ENCODE data around the gene FCHSD2.
"Not testable (repeated sequence)": the region's sequence is repeated elsewhere in the genome, so short reads cannot be mapped to it uniquely, and the experiment has no call there.

FCHSD2 gene

GRCh38 chr11:72872012-72872411, 270.1 kb downstream of the FCHSD2 start:
- no peak for DNase-seq (ENCODE audit: low read depth in 2 of 2)

GRCh38 chr11:72871119-72871518, 271.0 kb downstream of the FCHSD2 start:
- DNase-seq (ENCODE audit: low read depth in 2 of 2), result no peak

DNA sequence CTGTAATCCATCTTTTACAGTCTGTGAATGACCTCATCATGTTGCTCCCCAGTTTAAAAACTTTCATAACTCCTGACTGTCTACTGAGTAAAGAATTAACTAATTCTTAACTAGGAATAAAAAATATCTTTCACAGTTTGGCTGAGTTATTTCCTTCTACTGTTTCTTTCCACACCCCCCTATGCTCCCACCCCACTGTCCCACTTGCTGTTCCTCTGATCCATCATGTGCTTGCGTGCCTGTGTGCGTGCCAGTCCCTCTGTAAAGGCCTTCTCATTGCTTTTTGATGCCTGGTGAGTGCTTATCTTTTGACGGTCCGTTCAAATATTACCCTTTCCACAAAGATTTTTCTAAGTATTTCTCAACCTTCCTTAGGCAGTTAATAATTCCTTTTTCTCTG, 272.3 kb downstream of the FCHSD2 start:
- DNase-seq (ENCODE audit: low read depth in 2 of 2), result no peak

GRCh38 chr11:72867970-72868369, 274.1 kb downstream of the FCHSD2 start:
- no peak for DNase-seq (ENCODE audit: low read depth in 2 of 2)

DNA sequence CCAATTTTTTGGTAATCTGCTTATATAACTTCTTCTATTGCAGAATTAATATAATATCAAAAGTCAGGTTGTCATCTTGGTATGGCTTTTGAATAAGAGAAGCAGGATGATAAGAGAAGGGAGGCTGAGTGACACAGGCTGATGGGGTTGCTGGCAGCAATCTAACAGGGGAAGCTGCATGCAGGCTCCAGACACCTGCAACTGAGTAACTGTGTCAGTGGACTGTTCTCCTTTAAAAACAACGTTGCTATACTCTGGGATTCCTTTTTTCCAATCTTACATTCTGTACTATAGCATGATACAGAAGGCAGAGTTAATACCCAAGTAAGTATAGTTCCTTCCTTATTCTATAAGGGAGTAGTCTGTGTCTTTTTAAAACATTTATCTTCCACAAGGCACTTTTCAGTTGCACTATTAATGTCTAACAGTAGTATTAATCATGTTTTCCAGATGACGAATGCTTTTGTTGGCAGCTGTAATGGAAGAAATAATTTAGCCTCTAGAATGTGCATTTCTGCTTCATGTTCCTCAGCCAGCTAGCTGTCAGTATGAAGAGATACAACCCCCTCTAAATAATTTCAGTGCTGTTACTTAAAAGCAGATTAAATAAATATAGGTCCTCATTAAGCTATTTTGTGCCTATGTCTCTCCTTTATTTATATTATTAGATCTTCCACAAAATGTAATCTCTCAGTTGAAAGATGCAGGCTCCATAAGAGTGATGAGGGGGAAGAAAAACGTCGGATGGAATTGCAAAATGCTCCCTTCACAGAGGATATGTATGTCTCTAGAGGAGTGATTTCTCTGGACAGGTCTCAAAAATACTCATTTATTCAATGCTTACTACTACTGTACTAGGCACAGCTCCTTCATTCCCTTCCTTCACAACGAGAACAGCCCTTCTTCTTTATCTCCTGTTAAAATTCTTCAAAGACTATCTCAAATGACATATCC, 277.1 kb downstream of the FCHSD2 start:
- no peak for DNase-seq (ENCODE audit: low read depth in 2 of 2)

DNA sequence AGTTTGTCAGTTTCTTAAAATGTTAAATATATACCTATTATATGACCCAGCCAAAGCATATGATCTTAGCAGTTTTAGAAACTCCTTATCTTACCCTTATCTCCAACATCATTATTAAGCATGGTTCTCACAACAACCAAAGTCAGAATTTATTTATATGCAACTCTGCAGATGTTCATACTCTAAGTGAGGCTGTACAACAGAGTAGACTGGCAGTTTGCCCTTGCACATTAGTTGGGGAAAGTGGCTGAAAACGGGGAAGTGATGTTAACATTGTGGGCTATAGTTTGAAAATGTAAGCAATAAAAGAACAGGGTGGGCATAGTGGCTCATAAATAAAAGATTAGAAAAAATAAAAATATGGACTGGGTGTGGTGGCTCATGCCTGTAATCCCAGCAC, 278.2 kb downstream of the FCHSD2 start:
- DNase-seq (ENCODE audit: low read depth in 2 of 2), result no peak

- no peak for DNase-seq (ENCODE audit: low read depth in 2 of 2)
Observed at GRCh38 chr11:72863091-72863490, 279.0 kb downstream of the FCHSD2 start.

- no peak for DNase-seq (ENCODE audit: low read depth in 2 of 2)
Observed at GRCh38 chr11:72860592-72860991, 281.5 kb downstream of the FCHSD2 start.

DNA sequence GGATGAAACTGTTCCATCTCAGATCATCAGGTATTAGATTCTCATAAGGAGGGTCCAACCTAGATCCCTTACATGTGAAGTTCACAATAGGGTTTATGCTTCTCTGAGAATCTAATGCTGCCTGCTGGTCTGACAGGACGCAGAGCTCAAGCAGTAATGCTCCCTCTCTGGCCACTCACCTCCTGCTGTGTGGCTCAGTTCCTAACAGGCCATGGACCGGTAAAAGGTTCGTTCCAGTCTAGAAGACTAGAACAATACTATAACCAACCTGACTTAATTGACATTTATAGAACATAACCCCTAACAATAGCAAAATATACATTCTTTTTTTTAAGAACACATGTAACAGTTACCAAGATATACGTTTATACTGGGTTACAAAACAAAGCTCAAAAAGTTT, 282.1 kb downstream of the FCHSD2 start:
- no peak for DNase-seq (ENCODE audit: low read depth in 2 of 2)

DNA sequence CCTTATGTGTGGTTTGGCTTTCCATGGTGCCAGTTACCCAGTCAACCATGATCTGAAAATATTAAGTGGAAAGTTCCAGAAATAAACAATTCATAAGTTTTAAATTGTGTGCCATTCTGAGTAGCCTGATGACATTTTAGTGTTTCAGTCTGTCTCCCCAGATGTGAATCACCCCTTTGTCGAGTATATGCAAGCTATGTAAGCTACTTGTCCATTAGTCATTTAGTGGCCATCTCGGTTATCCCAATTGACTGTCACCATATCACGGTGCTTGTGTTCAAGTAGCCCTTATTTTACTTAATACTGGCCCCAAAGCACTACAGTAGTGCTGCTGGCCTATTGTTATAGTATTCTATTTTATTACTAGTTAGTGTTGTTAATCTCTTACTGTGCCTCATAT, 283.0 kb downstream of the FCHSD2 start:
- DNase-seq (ENCODE audit: low read depth in 2 of 2), result no peak

DNA sequence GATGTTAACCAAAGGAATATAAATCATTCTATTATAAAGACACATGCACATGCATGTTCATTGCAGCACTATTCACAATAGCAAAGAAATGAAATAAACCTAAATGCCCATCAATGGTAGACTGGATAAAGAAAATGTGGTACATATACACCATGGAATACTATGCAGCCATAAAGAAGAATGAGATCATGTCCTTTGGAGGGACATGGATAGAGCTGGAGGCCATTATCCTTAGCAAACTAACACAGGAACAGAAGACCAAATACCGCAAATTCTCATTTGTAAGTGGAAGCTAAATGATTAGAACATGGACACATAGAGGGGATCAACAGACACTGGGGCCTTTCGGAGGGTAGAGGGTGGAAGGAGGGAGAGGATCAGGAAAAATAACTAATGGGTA, 283.9 kb downstream of the FCHSD2 start:
- DNase-seq (ENCODE audit: low read depth in 2 of 2), result not testable (repeated sequence)

DNA sequence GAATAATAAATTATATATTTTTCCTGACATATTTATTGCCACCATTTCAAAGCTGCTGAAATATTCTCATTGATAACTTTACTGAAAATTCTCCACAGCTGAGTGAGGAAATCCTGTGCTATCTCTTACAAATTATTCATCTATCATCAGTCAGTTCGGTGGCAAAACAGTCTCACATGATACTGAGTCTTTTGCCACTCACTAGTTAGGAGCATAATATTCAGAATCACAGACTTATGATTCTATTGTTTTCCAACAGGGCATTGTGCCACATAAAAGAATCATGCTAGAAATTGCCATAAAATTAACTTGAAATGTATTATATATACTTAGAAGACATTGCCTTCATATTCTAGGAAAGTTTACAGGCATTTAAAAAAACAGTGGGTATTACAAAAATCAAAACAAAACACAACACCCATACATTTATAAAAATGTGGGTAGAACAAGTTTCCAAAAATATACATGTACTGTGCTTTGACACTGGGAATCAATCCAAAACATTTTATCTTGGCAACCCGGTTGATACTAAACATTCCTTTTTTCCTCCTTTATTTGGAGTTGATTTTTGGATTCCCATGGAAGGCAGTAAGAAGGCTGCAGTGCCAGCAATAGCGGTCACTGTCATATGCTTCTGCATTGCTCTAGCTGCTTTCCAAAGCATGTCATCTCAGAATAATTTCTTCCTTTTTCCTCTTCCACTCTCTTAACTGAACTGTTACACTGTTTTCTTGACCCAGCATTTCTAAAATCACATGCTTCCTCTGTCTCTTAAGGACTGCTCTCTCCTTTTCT, 285.4 kb downstream of the FCHSD2 start:
- no peak for DNase-seq (ENCODE audit: low read depth in 2 of 2)

GRCh38 chr11:72856065-72856464, 286.1 kb downstream of the FCHSD2 start:
- DNase-seq (ENCODE audit: low read depth in 2 of 2), result no peak

GRCh38 chr11:72851726-72852125, 290.4 kb downstream of the FCHSD2 start:
- no peak for DNase-seq (ENCODE audit: low read depth in 2 of 2)

GRCh38 chr11:72850832-72851231, 291.3 kb downstream of the FCHSD2 start:
- no peak for DNase-seq (ENCODE audit: low read depth in 2 of 2)

- DNase-seq (ENCODE audit: low read depth in 2 of 2), result no peak
Observed at GRCh38 chr11:72848846-72849466, 293.2 kb downstream of the FCHSD2 start.

GRCh38 chr11:72844356-72844755, 297.8 kb downstream of the FCHSD2 start:
- DNase-seq (ENCODE audit: low read depth in 2 of 2), result no peak

DNA sequence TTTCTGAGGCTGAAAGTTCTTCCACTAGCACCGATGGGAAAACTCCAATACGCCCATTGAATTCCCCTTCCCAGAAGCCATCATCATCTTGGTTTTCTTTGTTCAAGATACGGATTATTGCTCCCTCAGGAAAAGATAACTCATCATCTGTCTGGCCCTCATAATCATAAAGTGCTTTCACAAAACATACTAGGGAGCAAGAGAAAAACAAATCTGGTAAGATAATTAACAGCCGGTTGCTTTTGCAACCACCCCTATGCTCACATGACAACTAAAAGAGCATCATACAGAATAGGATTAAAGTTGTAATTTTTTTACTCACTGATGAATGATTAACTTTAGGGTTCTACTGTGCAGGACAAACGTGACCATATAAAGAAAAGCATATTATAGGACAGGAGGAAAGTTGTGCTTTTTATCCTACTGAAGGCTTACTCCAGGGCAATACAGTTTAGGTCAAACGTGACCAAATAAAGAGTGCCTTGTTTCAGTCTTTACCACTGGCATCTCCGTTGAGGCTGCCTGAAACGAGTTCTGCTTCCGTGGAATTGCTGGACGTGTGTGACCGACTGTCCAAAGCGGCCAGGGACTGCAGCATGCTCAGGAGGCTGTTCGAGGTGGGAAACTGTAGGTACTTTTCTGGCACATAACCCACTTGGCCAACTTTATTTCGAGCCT, 299.3 kb downstream of the FCHSD2 start:
- no peak for DNase-seq (ENCODE audit: low read depth in 2 of 2)

DNA sequence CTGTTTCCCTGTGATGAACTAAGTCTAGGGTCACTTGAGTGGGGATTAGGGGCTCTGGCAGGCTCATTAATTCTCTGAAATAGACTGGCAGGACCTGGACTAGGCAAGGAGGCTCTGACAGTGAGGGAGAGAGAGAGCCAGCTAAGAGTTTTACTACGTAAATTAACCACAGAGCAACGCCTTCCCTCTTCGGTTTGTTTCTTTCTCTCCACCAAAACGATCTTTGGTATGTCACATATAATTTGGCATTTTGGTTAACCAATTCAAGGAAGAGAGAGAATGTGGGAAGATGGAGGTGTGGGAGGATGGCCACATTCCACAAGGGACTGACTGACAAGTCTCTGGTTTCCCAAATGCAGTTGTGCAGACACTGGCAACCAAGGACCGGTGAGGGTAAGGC, 300.0 kb downstream of the FCHSD2 start:
- DNase-seq (ENCODE audit: low read depth in 2 of 2), result no peak

DNA sequence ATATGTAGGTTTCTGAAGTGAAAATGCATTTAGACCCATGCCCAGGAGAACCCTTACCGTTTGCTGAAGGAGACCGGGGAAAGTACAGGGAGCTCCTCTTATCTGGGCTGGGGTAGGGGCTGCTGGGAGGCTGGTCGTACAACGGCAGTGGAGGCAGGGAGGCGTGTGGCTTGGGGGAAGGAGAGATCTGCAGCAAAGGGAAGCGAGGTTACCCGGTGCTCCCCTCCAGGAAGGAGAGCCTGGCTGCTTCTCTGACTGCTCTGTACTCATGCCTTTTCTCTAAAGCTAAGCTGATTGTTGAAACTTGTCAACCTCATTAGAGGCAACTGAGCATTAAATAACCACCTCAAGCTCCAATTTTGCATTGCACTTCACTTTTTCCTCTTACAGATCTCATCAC, 300.7 kb downstream of the FCHSD2 start:
- DNase-seq (ENCODE audit: low read depth in 2 of 2), result no peak

GRCh38 chr11:72840780-72841179, 301.3 kb downstream of the FCHSD2 start:
- DNase-seq (ENCODE audit: low read depth in 2 of 2), result no peak
